HCT116 (cell line): ENCODE results near the gene CDH5.

Experiments
- CEBPB ChIP-seq: IDR thresholded peaks from 2 replicates; pipeline ENCODE4 v1.6.1; 2012; ENCODE audit warnings: low read depth
- CTCF ChIP-seq, 3 experiments: fragments of 200-600 bp in 1 of 3; sonication (generic) in 1 of 3; IDR thresholded peaks in 2 of 3; conservative IDR thresholded peaks in 1 of 3; 2 replicates each; pipeline ENCODE4 v1.5.1; 2012 to 2017; ENCODE audit warnings: low read depth in 2 of 3, low read length in 2 of 3, antibody characterized with exemption in 1 of 3, borderline replicate concordance in 1 of 3, control low read depth in 1 of 3, mild to moderate bottlenecking in 1 of 3, mixed read lengths in 1 of 3, mixed run types in 1 of 3, moderate library complexity in 1 of 3; ENCODE audit not compliant: insufficient read depth in 1 of 3
- EGR1 ChIP-seq: IDR thresholded peaks from 2 replicates; pipeline ENCODE4 v1.6.1; 2012; ENCODE audit warnings: low read depth
- EZH2 ChIP-seq: fragments of 200-600 bp; sonication (generic); IDR thresholded peaks from 2 replicates; pipeline ENCODE4 v1.6.1; 2017; ENCODE audit warnings: antibody characterized with exemption, mixed run types
- EZH2phosphoT487 ChIP-seq: fragments of 200-600 bp; IDR thresholded peaks from 2 replicates; pipeline ENCODE4 v1.6.1; 2018; ENCODE audit warnings: antibody characterized with exemption, borderline replicate concordance
- POLR2A ChIP-seq: IDR thresholded peaks from 2 replicates; pipeline ENCODE4 v1.7.0; 2011; ENCODE audit warnings: borderline replicate concordance; ENCODE audit not compliant: insufficient read depth, insufficient read length; ENCODE audit errors: extremely low read depth
- POLR2AphosphoS5 ChIP-seq: IDR thresholded peaks from 2 replicates; pipeline ENCODE4 v1.6.1; 2011; ENCODE audit warnings: mild to moderate bottlenecking, low read depth, low read length, moderate library complexity
- REST ChIP-seq: IDR thresholded peaks from 2 replicates; pipeline ENCODE4 v1.6.1; 2012; ENCODE audit warnings: low read depth
- SP1 ChIP-seq: IDR thresholded peaks from 2 replicates; pipeline ENCODE4 v1.6.1; 2012; ENCODE audit warnings: low read depth
- SRF ChIP-seq: IDR thresholded peaks from 2 replicates; pipeline ENCODE4 v1.6.1; 2012; ENCODE audit warnings: low read depth
- ZFX ChIP-seq: fragments of 450-650 bp; IDR thresholded peaks from 2 replicates; pipeline ENCODE4 v1.6.1; 2017
- TF ChIP-seq, protein P1 (sequence below): IDR thresholded peaks from 2 replicates; pipeline ENCODE4 v1.6.1; 2011; ENCODE audit warnings: mild to moderate bottlenecking, low read length, moderate library complexity; ENCODE audit not compliant: insufficient replicate concordance; ENCODE audit errors: extremely low read depth
- TF ChIP-seq, protein P2 (sequence below): IDR thresholded peaks from 2 replicates; pipeline ENCODE4 v1.6.1; 2012
- TF ChIP-seq, protein P3 (sequence below): IDR thresholded peaks from 2 replicates; pipeline ENCODE4 v1.6.1; 2012

DNA sequence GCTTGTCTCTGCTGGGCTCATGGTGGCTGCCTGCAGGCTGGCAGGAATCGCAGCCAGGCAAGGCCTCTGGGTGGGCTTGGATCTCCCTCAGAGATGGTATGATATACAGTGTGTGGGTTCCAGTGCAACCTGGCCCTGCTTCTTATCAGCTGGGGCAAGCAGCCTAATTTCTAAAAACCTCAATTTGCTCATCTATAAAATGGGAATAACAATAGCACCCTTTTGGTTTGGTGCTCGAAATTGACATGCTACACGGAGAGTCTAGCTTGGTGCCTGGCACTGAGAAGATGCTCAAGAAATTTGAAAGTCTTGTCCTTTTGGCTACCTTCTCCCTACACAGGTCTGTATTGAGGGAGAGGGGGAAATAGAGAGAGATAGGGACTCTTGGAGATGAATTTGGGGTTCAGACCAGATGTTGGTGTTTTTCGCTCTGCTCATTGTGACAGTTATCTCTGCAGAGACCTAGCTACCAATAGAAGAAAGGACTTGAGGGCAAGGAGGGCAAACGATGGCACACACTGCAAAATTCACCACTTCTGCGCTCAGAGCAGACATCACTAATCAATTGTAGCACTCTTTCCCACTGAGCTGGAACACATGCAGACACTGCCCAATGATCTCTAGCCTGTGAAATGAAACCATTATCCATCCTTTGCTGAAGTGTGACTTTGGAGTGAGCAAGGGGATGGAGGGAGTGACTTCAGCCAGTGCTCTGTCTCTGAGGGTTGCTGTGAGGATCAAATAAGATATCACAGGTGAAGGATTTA, 76.2 kb downstream of the CDH5 start:
- TF ChIP-seq CTCF (IDR thresholded peaks at IDR 0.05 in 2 of 3, conservative IDR thresholded peaks at IDR 0.05 in 1 of 3; ENCODE audit: borderline replicate concordance in 1 of 3, insufficient read depth in 1 of 3, low read depth in 2 of 3, low read length in 2 of 3) (no peak), ZFX (no peak), SRF (no peak), EZH2 (no peak), EZH2phosphoT487 (no peak), POLR2A (no peak), REST (no peak), CEBPB (no peak), EGR1 (no peak), SP1 (no peak), POLR2AphosphoS5 (no peak)
- TF ChIP-seq, protein P1, sequence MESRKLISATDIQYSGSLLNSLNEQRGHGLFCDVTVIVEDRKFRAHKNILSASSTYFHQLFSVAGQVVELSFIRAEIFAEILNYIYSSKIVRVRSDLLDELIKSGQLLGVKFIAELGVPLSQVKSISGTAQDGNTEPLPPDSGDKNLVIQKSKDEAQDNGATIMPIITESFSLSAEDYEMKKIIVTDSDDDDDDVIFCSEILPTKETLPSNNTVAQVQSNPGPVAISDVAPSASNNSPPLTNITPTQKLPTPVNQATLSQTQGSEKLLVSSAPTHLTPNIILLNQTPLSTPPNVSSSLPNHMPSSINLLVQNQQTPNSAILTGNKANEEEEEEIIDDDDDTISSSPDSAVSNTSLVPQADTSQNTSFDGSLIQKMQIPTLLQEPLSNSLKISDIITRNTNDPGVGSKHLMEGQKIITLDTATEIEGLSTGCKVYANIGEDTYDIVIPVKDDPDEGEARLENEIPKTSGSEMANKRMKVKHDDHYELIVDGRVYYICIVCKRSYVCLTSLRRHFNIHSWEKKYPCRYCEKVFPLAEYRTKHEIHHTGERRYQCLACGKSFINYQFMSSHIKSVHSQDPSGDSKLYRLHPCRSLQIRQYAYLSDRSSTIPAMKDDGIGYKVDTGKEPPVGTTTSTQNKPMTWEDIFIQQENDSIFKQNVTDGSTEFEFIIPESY = no peak
- TF ChIP-seq, protein P2, sequence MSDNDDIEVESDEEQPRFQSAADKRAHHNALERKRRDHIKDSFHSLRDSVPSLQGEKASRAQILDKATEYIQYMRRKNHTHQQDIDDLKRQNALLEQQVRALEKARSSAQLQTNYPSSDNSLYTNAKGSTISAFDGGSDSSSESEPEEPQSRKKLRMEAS = no peak
- TF ChIP-seq, protein P3, sequence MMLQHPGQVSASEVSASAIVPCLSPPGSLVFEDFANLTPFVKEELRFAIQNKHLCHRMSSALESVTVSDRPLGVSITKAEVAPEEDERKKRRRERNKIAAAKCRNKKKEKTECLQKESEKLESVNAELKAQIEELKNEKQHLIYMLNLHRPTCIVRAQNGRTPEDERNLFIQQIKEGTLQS = no peak
